Smooth muscle cell (in vitro differentiated cells): ENCODE measurements around the gene LRRK2. TPM values are rescaled to one million over a fixed set of nuclear protein-coding genes. Genes with fewer than 3 reads are reported as not detected.

Experiments
- DNase-seq: peaks from one replicate; lab custom pipeline; 2025; ENCODE audit not compliant: unreplicated experiment; lab: John Stamatoyannopoulos, UW
- H2AFZ ChIP-seq: fragments of 200-600 bp; sonication (generic); 2 replicates; pipeline ENCODE4 v1.6.0; 2016; ENCODE audit warnings: antibody characterized with exemption, low read depth, mild to moderate bottlenecking
- H3F3A ChIP-seq: fragments of 200-600 bp; sonication (generic); 2 replicates; pipeline ENCODE4 v1.6.0; 2017; ENCODE audit warnings: antibody characterized with exemption, low read depth
- H3K27ac ChIP-seq: fragments of 200-600 bp; sonication (generic); 2 replicates; pipeline ENCODE4 v1.5.1; 2016; ENCODE audit warnings: low read depth, mild to moderate bottlenecking
- H3K27me3 ChIP-seq: fragments of 200-600 bp; sonication (generic); 2 replicates; pipeline ENCODE4 v1.6.1; 2016; ENCODE audit warnings: low read depth, mild to moderate bottlenecking
- H3K36me3 ChIP-seq: fragments of 200-600 bp; sonication (generic); 2 replicates; pipeline ENCODE4 v1.5.1; 2016; ENCODE audit warnings: low read depth
- H3K4me1 ChIP-seq: fragments of 200-600 bp; sonication (generic); 2 replicates; pipeline ENCODE4 v1.5.1; 2016; ENCODE audit warnings: low read depth
- H3K4me2 ChIP-seq: fragments of 200-600 bp; sonication (generic); 2 replicates; pipeline ENCODE4 v1.6.0; 2016; ENCODE audit warnings: mild to moderate bottlenecking
- H3K4me3 ChIP-seq: fragments of 200-600 bp; sonication (generic); 2 replicates; pipeline ENCODE4 v1.5.1; 2016; ENCODE audit warnings: mild to moderate bottlenecking
- H3K79me2 ChIP-seq: fragments of 200-600 bp; sonication (generic); 2 replicates; pipeline ENCODE4 v1.6.0; 2016; ENCODE audit warnings: low read depth, mild to moderate bottlenecking
- H3K9ac ChIP-seq: fragments of 200-600 bp; sonication (generic); 2 replicates; pipeline ENCODE4 v1.6.0; 2016; ENCODE audit warnings: low read depth
- H3K9me3 ChIP-seq: fragments of 200-600 bp; sonication (generic); replicated peaks from 2 replicates; pipeline ENCODE4 v1.5.1; 2016; ENCODE audit warnings: low read depth
- H4K20me1 ChIP-seq: fragments of 200-600 bp; sonication (generic); 2 replicates; pipeline ENCODE4 v1.6.0; 2016; ENCODE audit warnings: low read depth
- CTCF ChIP-seq: fragments of 200-600 bp; sonication (generic); IDR thresholded peaks from 2 replicates; pipeline ENCODE4 v1.5.1; 2017; ENCODE audit warnings: borderline replicate concordance, mild to moderate bottlenecking, antibody characterized with exemption; ENCODE audit not compliant: insufficient read depth, poor library complexity, severe bottlenecking
- WGBS: methylation state at CpG from one replicate; pipeline ENCODE4 v1.1.7; 2016; ENCODE audit warnings: low lambda C conversion rate; 5-methylcytosine and 5-hydroxymethylcytosine counted together
- polyA plus RNA-seq: library from polyadenylated mRNA; unstranded; fragments of >200 nt; fragmentation: Nextera tagmentation; extraction: Ambion mirVana; gene quantifications from 2 replicates; pipeline ENCODE4 v1.2.1, GENCODE V29; 2016
- total RNA-seq: library from RNA; depleted of rRNA; stranded (reverse); fragments of >200 nt; gene quantifications from 2 replicates; pipeline ENCODE4 v1.2.3, GENCODE V29; 2014

Gene LRRK2
- total and polyA plus RNA-seq, 2 experiments from 2014 or later = not detected

GRCh38 chr12:40185303-40185693 lies 39.5 kb upstream of the LRRK2 start:
- WGBS = 88% methylated on average over 4 of the region's 4 CpGs
- TF ChIP-seq CTCF = no peak
- DNase-seq = no peak

GRCh38 chr12:40188558-40189320 lies 36.1 kb upstream of the LRRK2 start:
- no peaks in the 10 kb centered on the region for H3K4me1 ChIP-seq
- no peak for DNase-seq
- no peaks in the 10 kb centered on the region for H3K27me3 ChIP-seq
- H3K36me3 ChIP-seq = no peaks in the 10 kb centered on the region
- WGBS = 80% methylated on average over 6 of the region's 6 CpGs
- no peaks in the 10 kb centered on the region for H4K20me1 ChIP-seq
- no peak overlapping the region for H3K9ac ChIP-seq
- no peaks in the 10 kb centered on the region for H3K79me2 ChIP-seq
- H2AFZ ChIP-seq = no peak overlapping the region
- no peaks in the 10 kb centered on the region for H3K9me3 ChIP-seq
- H3K4me3 ChIP-seq = no peak overlapping the region
- no peak overlapping the region for H3K27ac ChIP-seq
- no peak for TF ChIP-seq CTCF
- H3F3A ChIP-seq = no peaks in the 10 kb centered on the region
- H3K4me2 ChIP-seq = no peak overlapping the region

More at GRCh38 chr12:40185303-40185693, 39.5 kb upstream of the LRRK2 start:
- Histone ChIP-seq H3K4me2 (no peak overlapping the region), H3K27me3 (no peaks in the 10 kb centered on the region), H3K9ac (no peak overlapping the region), H3K79me2 (no peaks in the 10 kb centered on the region), H4K20me1 (no peaks in the 10 kb centered on the region), H2AFZ (no peak overlapping the region), H3K27ac (no peak overlapping the region), H3K4me3 (no peak overlapping the region), H3K36me3 (no peaks in the 10 kb centered on the region), H3F3A (no peaks in the 10 kb centered on the region), H3K9me3 (no peaks in the 10 kb centered on the region), H3K4me1 (no peaks in the 10 kb centered on the region)

GRCh38 chr12:40192704-40193255 lies 32.0 kb upstream of the LRRK2 start:
- Histone ChIP-seq H3K9ac (no peak overlapping the region), H3K79me2 (no peaks in the 10 kb centered on the region), H3K9me3 (no peaks in the 10 kb centered on the region), H3K4me3 (no peak overlapping the region), H3K4me1 (no peaks in the 10 kb centered on the region), H2AFZ (no peak overlapping the region), H3K36me3 (no peaks in the 10 kb centered on the region), H3K4me2 (no peak overlapping the region), H3F3A (no peaks in the 10 kb centered on the region), H3K27me3 (no peaks in the 10 kb centered on the region), H3K27ac (no peak overlapping the region), H4K20me1 (no peaks in the 10 kb centered on the region)
- no peak for DNase-seq
- 80% methylated on average over 6 of the region's 6 CpGs for WGBS
- TF ChIP-seq CTCF = no peak
